Omental fat pad (tissue), 4 donors: ENCODE data around the gene MACROD2. TPM values are rescaled to one million over a fixed set of nuclear protein-coding genes. Genes with fewer than 3 reads are reported as not detected.

Source experiments
- ATAC-seq: fragments of 150-250 bp; one replicate; pipeline ENCODE4 v1.9.1; 2016; ENCODE audit warnings: mild to moderate bottlenecking, moderate library complexity; ENCODE audit not compliant: low FRiP score
- DNase-seq: peaks from one replicate; pipeline ENCODE4 v3.0.0-alpha.2; 2019; ENCODE audit warnings: low spot score
- CTCF ChIP-seq, 3 donors: fragments of 450-650 bp; IDR thresholded peaks; one replicate each; pipeline ENCODE4 v1.5.1; 2016 to 2017; ENCODE audit warnings: antibody characterized with exemption in 3 of 3, mild to moderate bottlenecking in 3 of 3, moderate library complexity in 2 of 3
- total RNA-seq, 4 donors: library from RNA; depleted of rRNA; stranded (reverse); fragments of >200 nt; gene quantifications; one replicate each; pipeline ENCODE4 v1.1.0, GENCODE V29; 2016

Gene MACROD2
- total RNA-seq, 4 donors from 2014 or later = 6.8 to 54.1 (median 7.4) TPM

DNA sequence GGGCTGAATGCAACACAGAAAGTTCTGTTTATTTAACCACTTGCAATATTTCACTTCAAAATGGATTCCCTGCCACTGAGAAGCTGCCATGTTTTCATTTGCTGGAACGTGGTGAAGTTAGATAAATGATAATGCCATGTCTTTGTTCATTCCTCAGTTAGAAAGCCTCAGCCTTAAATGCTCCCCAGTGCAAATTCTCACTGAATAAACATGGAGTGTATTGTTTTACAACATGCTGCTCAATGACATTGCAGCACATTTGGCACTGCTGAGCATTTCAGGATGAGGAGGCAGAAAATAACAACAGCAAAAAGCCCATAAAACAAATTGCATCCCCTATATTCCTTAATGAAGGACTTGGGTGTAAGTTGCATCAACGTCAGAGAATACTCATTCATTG is 1255.9 kb downstream of the MACROD2 start:
- DNase-seq (no peak), ATAC-seq (no peak)
- no peak for TF ChIP-seq CTCF (IDR thresholded peaks at IDR 0.05)

GRCh38 chr20:15252304-15252703 is 1257.0 kb downstream of the MACROD2 start:
- ATAC-seq = no peak
- no peak for TF ChIP-seq CTCF (IDR thresholded peaks at IDR 0.05)
- DNase-seq = no peak

DNA sequence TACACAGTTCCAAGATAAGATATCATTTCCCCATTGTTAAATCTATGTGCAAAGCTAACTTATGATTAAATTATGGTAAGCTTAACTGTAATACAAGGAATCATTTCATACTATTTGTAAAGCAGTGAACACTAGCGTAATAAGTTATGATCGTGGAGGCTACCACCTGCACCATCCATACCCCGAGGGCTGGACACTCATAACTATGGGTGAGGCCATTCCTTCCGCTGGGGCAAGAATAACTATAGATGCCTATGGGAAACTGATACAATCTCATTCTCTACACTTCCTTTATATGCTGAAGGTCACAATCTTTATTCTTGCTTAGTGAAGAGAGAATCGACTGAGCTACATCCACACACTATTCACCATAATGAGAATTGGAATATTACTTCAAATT is 1258.1 kb downstream of the MACROD2 start:
- TF ChIP-seq CTCF (IDR thresholded peaks at IDR 0.05) = no peak
- no peak for ATAC-seq

GRCh38 chr20:15256676-15257568 is 1261.6 kb downstream of the MACROD2 start:
- ATAC-seq (no peak), DNase-seq (no peak)
- no peak for TF ChIP-seq CTCF (IDR thresholded peaks at IDR 0.05)

More for the DNA sequence above, 1258.1 kb downstream of the MACROD2 start:
- DNase-seq = no peak

DNA sequence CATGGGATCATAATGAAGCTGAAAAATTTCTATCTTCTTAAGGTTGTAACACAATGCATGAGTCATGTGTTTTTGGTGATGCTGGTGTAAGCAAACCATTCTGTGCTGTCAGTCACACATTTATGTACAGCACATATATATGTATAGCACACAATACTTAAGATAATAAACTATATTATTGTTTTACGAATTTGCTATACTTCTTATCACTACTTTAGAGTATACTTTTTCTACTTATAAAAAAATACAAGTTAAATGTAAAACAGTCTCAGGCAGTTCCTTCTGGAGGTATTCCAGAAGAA is 1262.2 kb downstream of the MACROD2 start:
- ATAC-seq (no peak), DNase-seq (no peak)
- TF ChIP-seq CTCF (IDR thresholded peaks at IDR 0.05) = no peak

DNA sequence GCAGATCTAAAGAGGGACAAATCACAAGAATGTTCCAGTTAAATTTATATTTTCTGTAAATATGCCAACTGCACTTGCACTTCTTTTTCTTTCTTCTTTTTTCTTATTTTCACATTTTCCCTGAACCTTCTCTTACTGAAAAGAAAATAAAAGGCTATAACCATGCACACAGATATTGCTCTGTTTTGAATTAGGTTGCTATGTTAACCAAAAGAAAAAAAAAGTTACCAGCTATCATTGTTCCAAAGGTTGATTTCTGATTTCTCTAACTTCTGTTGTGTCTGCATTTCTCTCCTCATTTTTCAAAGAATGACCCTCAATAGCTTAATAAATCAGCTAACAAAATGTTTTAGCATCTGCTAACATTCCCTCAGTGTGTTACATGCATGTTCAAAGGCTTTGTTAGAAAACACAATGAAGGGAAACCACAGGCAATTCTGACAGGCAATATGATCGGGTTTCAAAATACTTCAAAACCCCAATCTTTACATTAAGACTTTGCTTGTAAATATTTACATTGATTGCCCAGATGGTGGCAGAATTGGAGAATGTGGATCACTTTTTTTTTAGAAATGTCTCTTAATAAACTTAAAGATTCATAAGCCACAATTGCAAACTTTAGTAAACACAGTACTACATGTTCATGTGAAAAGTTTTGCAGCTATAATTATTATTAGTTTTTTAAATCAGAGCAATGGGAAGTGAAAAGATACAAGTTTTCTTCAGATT is 1270.4 kb downstream of the MACROD2 start:
- DNase-seq (no peak), ATAC-seq (no peak)
- TF ChIP-seq CTCF (IDR thresholded peaks at IDR 0.05) = no peak
